HG03521 (cell line): Measurements from ENCODE around the gene C3orf20.
"Not testable (repeated sequence)": the region's sequence is repeated elsewhere in the genome, so short reads cannot be mapped to it uniquely, and the experiment has no call there.

ENCODE experiments used
- ATAC-seq: cut with Tn5 transposase; IDR thresholded peaks from one replicate; pipeline ENCODE4 v1.9.1; 2021; ENCODE audit warnings: mild to moderate bottlenecking, moderate library complexity; ENCODE audit not compliant: unreplicated experiment

Gene C3orf20

DNA sequence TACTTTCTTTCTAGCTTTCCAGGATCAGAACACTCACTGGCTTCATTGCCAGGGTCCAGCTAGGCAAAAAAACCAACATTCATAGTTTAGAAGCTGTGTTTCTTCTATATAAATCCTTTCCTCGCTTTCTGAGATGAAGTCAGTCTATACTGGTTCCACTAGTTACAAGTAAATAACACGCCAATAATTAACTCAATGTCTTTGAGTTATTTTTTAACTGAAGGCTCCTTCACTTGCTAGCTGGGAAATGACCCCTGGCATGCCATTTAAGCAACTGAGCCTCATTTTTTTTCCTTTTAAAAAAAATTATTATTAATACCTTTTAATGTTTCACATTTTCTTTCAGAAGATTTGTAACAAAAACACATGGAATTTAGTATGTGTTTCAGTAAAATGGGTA is 25.5 kb upstream of the C3orf20 start:
- ATAC-seq: no peak

DNA sequence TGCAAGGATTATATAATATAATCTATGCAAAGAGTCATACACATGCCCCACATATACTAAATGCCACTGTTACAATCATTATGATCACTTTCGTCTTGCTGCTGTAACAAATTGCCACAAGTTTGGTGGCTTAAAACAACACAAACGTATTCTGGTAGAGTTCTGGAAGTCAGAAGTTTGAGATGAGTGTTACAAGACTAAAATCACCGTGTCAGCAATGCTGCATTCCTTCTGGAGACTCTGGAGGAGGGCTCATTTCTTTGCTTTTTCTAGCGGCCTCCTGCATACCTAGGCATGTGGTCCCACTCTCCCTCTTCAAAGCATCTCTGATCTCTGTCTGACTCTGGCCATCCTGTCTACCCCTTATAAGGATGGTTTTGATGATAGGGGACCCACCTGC is 24.7 kb upstream of the C3orf20 start:
- no peak for ATAC-seq

DNA sequence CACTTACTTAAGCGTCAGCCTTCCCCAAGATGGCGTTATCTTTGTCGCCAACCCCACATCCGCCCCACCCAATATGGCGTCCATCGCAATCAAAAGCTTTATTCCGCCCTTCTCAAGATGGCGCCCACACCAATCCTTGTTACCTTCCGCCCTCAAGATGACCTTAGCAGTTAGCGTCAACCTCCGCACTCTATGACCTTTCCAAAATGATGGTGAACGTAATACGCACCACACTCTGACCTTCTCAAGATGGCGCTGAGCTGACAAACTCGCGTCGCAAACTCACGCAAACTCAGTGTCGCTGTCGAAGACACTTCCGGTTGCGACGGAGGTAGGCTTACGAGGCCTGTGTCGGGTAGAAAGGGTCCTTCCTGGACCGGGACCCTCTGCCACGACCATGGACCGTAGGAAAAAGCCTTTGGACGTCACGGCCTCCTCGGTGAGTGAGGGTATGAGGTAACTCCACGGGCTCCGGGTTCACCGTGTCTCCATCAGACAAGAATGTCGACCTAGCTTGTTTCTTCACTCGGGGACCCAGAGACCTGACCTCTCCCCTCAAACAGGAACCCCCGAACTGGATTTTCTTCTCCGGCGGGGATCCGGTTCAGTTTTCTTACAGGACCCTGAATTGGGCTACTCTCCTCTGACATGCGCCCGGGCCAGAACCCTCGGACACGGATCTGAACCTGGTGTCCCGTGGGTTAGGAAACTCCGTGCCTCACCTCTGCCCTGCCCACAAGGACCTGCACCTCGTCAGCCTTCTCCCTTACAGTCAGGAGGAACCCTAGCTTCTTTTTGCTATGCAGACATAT is 23.3 kb upstream of the C3orf20 start, which contains the start of gene CCDC174:
Gene CCDC174 (plus strand): TSS at position 323 of the 812 bp plus-strand sequence. CDS start 75 bp downstream, at position 398.
- peak; percentile 98 for ATAC-seq

DNA sequence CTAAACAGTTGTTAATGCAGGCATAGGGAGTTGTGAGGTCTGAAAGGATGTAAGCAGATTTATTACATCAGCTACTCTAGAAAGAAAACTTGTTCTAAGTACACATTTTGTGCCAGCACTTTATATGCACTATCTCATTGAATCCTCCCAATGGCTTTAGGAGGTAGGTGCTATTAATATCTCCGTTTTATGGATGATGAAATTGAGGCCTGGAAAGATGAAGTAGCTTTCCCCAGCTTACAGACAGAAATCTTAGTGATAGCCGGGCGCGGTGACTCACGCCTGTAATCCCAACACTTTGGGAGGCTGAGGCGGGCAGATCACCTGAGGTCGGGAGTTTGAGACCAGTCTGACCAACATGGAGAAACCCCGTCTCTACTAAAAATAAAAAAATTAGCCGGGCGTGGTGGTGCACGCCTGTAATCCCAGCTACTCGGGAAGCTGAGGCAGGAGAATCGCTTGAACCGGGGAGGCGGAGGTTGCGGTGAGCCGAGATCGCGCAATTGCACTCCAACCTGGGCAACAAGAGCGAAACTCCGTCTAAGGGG is 22.5 kb upstream of the C3orf20 start:
- ATAC-seq: not testable (repeated sequence)

DNA sequence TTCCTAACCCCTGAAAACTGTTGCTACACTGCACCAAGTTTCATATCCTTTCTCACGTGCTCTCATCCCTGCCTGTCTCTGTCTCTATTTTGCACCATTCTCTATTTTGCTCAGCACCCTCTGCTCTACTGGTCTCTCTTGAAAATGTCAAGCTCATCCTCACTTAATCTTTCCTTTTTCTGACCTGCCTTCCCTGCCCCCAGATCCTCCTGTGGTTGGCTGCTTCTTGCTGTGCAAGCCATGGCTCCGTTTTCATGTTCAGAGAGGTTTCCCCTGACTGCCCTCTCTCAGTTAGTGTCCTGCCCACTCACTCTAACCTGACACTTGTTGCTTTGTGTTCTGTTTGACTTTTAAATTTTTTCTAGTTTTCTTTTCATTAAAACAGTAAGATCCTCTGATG is 17.4 kb upstream of the C3orf20 start:
- no peak for ATAC-seq

DNA sequence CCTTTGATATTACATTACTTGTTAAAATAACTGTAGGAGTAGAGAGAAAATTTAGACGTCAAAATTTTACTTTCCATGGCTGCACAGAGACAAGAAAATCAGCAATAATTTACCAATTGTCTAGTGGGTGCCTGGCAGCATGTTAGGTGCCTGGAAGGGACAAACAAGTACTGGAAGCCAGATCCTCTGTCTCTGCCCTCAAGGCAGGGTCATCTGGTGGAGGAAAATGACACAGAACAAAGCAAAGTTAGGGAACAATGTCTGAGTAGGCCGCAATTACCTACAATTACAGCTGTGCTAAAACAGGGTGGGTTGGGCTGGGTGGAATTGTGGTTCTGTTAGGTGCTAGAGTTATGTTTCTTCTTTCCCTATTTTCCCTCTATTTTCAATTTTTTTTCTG is 16.0 kb upstream of the C3orf20 start:
- ATAC-seq: no peak

DNA sequence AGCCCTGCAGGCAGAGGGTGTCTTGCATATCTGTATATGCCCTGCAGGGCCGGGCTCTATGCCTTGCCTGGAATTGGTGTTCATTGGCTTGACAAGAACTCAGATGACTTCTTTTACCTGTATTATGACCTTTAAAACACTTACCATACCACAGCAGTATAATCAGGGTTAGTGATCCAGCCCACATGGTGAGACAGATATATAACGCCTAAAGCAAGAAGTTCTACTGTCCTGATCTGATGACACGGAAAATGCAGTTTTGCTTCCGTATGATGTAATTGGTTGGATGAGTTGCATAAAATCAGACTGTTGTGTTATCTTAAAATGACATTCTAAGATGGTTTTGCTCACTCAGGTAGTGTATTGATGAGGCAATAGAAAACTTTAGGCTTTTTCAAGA is 14.0 kb upstream of the C3orf20 start:
- ATAC-seq: no peak

DNA sequence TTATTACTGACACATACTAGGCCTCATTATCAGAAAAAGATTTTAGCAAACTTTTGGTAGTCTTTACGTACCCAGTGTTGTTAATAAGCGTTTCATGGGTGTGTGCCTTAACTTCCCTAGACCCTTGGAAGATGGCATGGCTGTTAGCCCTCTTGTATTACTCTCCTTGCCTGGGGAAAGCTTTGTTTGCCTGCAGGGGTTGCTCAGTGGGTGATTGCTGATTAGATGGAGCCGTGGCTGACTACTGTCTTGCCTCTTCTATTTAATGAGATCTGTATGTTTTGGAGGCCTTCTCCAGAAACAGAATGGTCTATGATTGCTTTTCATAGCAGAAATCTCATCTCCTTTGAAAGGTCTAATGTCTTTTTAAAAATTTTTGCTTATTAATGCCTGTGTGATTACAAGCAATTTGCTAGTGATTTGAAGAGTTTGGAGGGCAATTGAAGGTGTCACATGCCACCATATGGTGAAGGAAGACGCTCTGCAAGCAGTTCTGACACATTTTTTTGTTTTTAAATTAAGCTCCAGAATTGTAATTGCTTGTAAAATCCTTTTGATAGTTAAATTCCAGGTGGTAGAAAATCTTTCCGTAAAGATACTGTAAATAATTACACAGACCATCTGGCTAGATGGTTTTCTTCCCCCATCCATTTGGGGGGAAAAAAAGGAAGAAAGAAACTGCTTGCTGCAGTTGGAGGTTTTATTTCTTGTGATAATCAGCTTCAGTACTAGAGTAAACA is 11.4 kb upstream of the C3orf20 start:
- ATAC-seq: no peak

DNA sequence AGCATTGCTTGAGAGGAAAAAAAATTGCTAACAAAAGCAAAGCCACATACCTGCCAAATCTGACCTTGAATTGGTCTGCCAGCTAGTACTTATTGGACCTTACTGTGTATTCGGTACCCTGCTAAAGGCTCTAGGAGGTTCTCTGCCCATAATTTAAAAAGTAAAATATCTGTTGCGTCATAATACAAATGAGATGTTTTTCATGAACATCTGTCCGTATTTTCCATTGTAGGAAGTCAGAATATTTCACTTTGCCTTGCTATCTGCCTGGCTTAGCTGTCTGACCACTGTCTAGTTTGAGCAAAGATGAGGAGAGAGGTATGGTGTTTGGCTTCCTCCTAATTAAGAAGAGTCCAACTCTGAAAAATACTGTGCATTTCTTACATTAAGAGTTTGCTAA is 10.8 kb upstream of the C3orf20 start:
- ATAC-seq: no peak

DNA sequence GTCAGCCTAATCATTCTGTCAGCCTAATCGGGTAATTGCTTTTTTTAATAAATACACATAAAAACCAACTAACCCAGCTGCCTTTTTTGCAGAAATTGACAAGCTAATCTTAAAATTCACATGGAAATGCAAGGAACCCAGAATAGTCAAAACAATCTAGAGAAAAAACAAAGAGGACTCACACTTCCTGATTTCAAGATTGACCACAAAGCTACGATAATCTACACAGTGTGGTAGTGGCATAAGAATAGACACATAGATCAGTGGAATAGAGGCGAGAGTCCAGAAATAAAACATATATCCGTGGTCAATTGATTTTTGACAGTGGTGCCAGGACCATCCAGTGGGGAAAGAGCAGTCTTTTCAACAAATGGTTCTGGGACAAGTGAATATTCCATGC is 2.4 kb upstream of the C3orf20 start:
- ATAC-seq: no peak

DNA sequence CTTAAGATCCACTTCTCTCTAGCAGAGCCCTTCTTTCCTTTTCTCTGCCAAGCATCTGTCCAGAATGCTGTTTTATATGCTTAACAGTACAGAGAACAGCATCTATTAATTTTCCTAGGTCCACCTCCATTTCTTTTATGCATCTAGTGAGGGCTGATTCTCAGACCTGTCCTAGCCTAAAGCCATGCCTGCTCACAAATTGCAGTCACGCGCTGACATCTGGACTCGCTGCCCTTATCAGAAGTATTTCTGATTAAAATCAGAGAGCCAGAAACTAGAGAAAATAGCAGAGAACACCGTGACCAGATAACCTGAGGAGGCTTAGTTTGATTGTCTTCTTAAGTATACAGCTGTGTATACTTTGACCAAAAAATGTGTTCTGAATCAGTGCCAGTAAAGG is 1.9 kb downstream of the C3orf20 start:
- no peak for ATAC-seq

DNA sequence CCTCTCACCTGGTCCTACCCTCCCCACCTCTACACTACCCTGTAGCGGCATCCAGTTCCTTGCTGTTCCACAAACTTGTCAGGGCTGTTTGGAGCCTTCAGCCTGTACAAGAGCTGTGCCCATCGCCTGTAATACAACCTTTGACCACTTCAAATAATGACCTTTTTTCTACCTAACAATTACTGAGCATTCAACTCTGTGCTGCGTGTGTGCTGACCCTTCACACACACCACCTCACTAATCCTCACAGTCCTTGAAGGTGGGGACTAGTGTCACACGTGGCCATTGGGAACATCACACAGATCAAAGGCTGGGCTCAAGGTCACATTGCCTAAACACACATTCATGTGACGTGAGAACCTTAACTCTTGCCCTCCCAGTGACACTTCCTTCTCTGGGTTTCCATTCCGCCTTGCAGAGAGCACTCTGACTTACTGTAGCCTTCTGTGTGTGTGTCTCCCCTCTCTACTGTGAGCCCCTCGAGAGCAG is 3.1 kb downstream of the C3orf20 start:
- ATAC-seq: no peak

DNA sequence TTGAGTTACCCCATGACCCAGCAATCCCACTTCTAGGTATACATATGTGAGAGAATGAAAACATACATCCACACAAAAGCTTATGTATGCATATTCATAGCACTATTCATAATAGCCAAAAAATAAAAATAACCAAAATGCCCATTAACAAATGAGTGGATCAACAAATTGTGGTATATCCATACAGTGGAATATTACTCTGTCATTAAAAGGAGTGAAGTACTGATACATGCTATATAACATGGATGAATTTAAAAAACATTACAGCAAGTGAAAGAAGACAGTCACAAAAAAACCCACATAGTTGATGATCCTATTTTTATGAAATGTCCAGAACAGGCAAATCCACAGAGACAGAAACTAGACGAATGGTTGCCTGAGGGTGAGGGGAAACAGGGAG is 5.2 kb downstream of the C3orf20 start:
- ATAC-seq: no peak

DNA sequence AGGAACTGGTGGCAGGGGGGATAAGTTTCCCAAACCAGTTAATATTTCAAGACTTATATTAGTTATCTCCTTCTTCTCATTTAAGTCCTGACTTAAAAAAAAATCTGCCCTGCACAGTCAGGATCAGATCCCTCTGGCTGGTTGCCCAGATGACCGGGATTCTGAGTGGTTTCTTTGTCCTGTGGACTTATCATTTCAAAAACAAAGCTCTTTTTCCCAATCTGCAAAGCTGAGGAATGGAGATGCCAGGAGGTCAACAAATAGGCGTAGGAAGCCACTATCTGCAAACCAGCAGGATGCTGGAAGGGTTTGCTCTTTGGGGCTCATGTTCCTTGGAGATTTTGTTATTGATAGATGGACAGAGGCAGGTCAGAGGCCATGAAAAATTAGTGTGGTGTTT is 5.8 kb downstream of the C3orf20 start:
- ATAC-seq: no peak

DNA sequence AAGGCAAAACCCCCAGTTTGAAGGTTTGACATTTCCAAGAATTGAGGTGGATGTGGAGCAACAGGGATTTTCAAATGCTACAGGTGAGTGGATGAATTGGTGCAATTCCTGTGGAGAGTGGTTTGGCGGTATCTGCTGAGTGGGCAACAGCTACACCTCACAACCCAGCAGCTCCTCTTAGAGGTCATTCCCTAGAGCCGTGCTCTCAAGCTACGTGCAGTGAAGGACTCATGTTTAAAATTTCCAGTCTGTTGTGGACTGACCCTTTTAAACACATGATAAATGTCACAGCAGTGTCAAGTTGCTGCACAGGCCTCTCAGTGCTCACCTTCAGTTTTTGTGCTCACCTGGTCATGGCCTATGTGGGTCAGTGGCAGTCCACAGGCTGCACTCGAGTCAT is 9.5 kb downstream of the C3orf20 start:
- no peak for ATAC-seq

DNA sequence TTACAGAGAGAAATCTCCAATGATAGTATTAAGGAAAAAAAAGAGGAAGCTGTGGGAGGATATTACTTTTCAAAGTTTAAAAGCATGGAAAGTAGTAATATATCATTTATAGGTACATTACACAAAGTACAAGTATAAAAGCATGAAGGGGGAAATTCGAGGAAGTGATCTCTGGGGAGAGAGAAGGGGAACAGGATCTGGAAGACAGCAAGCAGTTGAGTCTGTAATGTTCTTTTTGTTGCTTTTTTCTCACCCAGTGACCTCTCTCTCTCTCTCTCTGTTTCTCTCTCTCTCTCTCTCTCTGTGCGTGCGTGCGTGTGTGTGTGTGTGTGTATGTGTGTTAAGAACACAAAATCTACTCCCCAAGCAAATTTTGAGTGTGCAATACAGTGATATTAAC is 10.2 kb downstream of the C3orf20 start:
- ATAC-seq: no peak

DNA sequence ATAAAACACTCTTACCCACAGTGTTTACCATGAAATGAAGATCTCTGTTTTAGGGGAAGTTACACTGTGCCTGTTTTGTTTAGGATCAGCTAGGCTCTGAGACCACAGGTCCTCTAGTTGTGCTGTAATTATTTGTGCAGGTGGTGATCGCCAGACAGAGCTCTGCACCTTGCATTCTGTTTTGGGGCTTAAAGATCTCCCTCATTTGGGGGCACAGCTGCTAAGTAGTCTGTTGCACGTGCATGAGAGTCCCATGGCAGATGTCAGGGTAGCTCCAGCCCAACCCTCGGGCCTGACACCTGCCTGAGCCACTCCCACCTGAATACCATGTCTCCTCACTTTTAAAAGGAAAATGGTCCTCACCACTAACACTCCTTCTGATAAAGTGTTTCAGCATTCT is 12.4 kb downstream of the C3orf20 start:
- ATAC-seq: no peak

DNA sequence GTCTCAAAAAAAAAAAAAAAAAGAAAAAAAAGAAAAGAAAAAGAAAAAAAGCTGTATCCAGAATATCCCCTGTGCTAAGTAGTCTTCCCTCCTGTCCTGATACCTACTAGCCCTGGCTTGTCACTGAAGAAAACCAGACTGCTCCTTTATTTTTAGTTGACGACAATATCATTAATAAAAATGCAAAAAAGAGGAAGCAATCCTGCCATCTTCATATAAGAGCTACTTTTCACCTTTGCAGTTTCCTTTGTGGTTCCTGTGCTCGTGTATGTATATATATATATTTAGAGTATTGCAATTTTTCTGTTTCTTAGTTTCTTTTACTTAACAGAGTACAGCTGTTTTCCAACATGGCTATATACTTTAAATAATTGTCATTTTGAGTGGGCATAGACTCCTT is 13.6 kb downstream of the C3orf20 start:
- ATAC-seq: peak; percentile 39

DNA sequence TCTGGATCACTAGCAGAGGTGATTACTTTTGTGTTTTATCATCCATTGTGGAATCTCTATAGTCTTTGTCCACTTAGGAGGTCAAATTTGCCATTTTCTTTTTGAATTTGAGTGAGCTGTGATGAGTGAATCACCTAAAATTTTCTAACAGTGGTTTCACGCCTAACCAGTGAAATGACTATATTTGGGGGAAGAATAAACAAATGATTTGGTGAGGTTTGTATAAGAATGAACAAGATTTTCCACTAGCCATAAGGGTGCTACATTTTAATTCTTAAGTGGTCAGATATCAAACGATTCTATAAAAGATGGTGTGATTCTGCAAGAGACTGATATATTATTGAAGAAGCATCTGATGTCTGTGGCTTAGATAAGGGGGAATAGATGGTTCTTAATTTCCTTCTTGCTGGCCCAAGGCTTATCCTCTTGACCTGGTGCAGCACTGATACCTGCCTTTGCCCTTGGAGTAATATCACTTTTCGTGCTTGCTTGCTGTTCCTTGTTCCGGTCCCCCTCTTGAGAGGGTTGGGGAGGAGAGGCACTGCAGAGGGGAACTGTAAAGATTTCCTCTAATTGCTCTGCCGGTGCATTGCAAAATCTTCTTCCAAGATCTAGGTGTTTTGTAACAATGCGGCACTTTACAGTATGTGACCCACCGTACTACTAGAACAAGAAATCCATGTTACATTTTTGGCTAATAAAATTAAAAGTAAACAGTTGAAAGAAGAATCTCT is 14.5 kb downstream of the C3orf20 start:
- no peak for ATAC-seq

DNA sequence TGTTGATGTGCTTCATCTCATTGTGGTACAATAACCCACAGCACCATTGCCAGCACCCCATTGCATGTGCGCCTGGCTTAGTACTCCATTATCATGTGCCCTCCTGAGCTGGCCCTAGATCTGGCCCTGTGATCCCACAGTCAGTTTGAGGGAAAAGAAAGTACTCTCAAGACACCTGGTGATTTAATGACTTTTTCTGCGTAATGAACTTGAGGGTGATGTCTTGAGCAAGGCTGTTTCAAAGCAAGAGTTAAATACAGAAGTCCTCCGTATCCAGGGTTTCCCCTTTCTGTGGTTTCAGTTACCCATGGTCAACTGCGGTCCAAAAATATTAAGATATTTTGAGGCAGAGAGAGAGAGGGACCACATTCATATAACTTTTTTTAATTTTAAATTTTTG is 16.3 kb downstream of the C3orf20 start:
- peak; percentile 27 for ATAC-seq

DNA sequence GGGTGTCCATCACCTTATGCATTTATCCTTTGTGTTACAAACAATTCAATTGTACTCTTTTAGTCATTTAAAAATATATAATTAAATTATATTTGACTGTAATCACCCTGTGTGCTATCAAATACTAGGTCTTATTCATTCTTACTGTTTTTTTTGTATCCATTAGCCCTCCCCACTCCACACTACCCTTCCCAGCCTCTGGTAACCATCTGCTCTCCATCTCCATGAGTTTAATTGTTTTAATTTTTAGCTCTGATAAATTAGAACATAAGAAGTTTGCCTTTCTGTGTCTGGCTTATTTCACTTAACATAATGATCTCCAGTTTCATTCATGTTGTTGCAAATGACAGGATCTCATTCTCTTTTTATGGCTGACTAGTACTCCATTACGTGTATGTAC is 16.8 kb downstream of the C3orf20 start:
- no peak for ATAC-seq
